ENCODE results near the gene AGFG2.
"Not testable (repeated sequence)": the region's sequence is repeated elsewhere in the genome, so short reads cannot be mapped to it uniquely, and the experiment has no call there.

Gene AGFG2

DNA sequence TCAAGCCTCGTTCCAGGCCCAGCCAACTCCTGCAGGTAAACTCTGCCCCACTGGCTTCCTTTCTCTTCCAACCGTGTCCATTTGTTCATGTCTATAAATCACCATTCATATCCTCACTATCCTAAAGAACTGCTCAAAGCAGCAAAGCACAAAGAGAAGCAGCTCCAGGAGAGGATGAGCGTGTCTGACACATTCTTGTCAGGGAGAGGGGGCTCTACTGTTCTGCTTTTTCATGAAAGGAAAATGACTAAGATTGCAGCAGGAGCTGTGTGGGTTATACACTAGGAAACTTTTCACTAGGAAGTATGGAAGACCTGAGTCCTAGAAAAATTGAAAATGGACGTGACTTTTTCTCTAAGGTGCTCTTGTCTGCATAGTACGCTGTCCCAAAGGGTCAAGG is 16.7 kb downstream of the AGFG2 start:
- DNase-seq, result no peak

DNA sequence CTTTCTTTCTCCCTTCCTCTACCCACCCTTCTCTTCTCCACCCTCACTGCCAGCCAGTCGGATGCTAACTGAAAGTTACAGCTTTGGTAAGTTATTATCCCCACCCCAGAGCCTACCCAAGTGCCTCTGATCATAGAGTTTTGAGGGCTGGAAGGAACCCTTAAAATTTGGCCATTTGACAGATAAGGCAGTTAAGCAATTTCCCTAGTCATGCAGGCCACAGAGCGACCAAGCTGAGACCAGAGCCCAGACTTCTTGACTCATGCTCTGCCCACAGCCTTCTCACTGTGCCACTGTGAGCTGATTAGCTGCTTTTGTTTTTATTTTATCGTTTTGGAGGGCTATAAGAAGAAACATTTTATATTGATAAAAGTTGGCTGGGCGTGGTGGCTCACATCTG is 17.5 kb downstream of the AGFG2 start:
- DNase-seq, result no peak

DNA sequence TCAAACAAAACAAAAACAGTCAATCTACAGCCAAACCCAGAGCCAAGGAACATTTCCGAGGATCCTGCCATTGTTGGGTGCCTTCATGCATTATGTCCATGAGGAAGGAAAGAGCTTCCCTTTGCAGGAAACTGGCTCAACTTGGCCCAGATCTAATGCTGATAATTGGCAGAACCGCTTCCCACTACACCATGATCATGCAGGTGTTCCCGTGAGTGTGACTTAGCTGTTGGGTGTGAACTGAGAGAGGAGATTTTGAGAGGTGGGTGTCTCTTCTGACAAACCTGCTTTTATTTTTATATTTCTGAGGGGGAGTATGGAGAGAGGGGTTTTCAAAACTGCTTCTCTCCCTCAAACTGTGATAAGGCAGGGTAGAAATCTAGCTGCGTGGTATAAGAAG is 20.1 kb downstream of the AGFG2 start:
- DNase-seq, result no peak

DNA sequence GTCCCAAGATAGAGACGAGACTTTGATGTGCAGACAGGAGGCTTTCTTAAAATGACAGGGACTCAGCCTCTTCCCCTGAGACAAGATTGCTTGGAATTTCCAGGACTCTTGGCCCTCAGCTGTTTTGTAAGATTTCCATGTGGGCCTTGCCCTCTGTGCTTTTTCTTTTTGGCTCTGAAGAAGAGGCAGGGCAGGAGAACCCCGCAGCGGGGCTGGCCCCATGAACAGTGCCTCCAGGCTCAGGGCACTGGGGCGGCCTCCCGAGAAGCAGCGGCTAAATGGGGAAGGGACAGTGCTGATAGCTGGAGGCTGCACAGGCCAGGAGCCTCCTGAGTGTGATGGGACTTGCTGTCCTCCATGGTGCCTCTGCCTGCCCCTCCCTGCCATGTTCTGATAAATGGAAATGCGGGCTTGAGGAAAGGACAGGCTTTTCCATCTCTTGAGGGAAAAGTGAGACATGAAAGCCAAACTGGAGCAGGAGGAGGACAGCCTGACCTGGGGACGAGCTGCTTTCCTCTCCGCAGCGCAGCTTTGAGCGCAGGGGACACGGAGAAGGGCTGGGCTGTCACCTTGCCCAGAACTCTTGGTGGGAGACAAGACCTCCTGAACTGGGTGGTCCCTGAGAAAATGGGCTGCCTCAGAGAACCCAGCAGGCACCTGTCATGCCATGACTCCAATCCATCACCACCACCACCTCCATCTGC is 22.6 kb downstream of the AGFG2 start:
- no peak for DNase-seq

DNA sequence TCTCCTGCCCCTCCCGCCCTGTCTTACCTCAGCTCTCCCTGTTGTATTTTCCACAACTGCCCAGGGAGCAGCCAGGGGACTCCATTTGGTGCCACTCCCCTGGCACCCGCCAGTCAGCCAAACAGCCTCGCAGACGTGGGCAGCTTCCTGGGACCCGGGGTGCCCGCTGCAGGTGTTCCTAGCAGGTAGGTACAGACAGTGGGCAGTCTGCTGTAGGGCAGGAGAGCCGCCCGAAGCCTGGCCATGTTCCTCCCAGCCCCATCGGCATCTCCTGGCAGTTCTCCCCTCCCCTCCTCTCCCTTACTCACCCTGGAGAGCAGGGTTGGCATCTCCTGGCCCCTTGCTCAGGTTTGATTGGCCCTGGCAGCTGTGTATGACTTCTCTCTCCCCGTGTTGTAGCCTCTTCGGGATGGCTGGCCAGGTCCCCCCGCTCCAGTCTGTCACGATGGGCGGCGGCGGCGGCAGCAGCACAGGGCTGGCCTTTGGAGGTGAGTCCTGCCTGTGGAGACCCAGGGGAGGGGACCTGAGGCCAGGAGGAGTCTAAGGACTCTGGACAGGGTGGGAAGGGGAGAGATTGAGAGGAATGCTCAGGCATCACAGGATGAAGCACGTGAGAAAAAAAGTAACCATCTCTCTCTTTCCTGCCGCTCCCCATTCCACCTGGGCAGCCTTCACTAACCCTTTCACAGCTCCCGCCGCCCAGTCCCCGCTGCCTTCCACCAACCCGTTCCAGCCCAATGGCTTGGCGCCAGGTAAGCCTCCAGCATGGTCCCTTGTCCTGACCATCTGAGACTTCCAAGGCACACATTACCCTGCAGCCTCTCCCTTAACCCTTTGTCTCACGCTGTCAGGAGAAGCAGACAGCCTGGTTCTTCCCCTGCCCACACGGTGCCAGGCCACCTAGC is 23.4 kb downstream of the AGFG2 start:
- no peak for DNase-seq

DNA sequence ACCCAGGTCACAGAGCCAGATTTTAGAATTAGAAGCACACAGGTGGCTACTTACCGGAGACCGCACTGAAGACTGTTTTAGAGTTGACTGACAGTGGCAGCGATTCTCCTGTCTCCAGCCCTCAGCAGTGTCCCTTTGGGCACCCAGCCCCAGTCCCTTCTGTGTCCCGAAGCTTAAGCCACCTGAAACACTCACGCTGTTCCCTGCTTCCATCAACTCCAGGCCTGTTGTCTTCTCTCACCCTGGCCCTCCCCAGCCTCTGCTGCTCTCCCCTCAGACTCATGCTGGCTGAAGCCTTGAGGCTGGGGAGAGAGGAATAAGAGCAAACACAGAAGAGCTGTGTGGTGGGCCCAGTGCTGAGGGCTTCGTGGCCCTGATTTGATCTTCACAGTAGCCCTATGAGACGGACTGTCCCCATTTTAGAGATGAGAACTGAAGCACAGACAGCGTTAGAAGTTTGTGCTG is 24.1 kb downstream of the AGFG2 start:
- no peak for DNase-seq

DNA sequence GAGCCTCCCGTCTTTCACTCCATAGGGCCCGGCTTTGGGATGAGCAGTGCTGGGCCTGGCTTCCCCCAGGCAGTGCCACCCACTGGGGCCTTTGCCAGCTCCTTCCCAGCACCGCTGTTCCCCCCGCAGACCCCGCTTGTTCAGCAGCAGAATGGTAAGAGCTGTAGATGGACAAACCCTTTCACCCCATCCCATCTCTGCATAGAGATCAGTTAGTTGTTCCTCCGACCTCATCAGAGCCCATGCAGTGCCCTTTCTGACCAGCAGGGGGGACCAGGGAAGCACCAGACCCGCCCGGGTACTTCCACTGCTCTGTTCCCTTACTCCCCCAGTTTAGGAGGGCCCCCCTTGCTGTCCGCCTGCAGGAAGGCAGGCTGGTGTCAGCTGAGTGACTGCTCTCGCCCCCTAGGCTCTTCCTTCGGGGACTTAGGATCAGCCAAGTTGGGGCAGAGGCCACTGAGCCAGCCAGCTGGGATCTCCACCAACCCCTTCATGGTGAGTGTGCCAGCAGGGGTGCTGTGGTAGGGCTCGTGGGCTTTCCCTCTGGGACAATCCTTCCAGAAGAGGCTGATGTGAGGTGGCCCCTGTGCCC is 24.9 kb downstream of the AGFG2 start:
- peak; percentile 89 to 91 for DNase-seq

DNA sequence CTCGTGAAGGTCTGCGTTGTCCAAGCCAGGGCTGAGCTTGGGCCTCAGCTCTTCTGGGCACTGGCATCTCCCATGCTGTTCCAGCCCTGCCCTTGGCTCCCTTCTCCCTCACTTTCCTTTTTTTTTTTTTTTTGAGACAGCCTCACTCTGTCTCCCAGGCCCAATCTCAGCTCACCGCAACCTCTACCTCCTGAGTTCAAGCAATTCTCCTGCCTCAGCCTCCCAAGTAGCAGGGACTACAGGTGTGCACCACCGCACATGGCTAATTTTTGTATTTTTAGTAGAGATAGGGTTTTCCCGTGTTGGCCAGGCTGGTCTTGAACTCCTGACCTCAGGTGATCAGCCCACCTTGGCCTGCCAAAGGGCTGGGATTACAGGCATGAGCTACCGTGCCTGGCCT is 25.4 kb downstream of the AGFG2 start:
- DNase-seq, result not testable (repeated sequence)

DNA sequence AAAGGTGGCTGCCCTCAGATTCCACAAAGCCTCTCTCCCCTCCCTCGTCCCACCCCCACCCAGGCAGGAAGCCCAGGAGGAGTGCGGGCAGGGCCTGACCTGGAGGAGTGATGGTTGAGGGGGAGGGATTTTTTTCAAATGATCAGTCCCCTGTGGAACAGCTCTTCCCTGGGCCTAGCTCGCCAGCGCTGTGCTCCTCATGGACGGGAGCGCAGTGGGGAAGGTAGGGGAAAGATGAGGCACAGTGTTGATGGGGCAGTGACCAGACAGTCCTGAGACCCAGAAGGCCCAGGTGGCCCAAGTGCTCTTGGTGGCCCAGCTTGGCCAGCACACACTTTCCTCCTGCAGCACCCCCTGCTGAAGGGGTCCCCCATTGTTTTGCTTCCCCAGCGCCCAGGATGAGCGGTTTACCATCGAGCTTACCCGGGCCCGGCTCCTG is 26.1 kb downstream of the AGFG2 start:
- no peak for DNase-seq

DNA sequence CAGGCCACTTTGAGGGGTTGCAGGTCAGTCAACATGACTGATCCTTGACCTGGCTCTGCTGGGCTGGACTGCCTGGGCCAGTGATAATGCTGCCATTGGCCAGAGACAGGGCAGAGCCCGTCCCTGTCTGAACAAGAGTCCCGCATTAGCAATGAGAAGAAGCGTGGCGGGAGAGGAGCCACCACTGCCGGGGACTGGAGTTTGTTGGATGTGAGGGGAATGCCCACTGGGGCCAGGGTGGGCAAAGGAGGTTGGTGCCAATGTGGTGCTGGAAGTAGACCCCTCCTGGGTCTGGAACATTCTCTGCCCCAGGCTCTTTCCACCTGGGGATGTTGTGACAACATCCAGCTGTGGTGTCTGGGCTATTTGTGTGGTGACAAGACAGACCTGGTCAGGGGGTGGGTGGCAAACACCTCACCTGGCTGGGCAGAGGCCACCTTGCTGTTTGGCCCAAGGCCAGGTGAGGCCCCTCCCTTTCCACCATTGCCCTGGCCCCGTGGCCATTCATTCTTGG is 27.1 kb downstream of the AGFG2 start:
- no peak for DNase-seq

DNA sequence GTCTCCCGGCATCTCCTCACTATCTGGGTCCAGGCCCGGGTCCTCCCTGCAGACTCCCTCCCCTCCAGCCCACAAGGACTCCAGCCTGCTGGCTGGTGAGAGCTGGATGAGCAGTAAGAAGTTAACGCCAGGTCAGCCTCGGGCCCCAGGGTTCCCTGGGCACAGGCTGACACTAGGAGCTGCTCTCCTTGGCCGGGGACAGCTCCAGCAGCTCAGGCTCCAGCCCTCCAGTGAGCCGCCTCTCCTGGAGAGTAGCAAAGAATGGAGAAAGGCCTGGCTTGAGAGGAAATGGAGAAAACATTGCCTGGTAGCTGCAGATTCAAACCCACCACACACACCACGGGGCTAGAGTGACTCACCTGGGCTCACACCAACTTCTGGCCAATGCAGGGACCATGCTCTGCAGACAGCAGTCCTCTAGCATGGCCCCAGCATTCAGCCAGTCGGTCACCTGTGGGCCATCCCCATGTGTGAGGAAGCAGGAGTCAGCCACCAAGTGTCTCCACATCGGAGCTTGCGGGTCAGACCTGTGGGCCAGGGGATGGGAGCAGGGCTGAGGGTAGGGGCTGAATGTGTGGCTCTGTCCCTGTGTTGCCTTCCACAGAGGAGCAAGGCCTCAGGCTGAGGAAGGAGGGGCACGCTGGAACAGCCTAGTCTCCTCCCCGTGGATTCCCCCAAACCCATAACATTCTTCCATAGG is 28.2 kb downstream of the AGFG2 start:
- no peak for DNase-seq

DNA sequence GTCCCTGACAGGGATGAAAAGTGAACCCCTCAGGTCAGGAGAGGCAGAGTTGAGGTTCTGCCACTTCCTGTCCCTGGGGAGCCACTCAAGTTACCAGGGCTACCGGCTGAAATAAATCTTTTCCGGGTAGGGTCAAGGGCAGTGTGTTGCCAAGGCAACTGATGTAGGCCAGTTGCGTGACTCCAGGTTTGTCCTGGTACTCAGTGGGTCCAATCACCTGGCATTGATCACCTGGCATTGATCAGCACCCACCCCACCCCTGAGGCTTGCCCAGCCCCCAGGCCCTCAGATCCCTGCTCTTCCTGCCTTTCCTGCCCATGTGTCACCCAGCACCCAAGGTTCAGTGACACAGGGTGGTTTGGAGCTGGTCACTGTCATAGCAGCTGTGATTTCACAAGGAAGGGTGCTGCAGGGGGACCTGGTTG is 28.8 kb downstream of the AGFG2 start:
- DNase-seq, result no peak

DNA sequence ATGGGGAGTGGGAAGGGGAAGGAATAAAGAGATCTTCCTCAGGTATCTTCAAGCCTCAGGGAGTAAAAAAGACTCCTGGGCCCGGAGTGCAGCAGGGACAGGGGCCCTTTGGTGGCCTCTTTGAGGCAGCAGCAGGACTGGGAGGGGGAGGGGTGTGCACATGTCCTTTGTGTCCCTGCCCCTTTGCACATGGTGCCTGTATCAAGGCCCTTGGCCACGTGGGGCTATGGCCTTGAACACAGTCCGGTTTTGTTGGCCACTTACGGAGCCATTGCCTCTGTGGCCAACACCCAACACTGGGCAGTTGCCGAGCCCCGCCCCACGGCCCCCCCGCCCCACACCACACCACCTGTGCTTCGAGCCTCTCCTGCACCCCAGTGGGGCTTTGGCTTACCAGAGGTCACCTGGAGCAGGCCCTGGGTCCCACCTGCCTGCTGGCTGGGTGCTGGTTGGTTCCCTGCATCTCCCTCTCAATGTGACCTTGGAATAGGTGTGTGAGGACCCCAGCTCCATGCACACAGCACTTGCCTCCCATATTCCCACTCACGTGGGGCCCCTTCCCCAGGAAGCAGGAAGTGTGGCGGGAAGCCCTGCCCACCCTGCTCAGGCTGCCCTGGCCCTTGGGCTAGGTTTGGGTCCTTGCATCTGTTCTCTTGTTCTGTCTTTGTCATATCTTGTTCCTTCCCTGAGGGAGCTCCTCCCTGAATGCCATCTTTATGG is 29.3 kb downstream of the AGFG2 start:
- DNase-seq, result no peak

DNA sequence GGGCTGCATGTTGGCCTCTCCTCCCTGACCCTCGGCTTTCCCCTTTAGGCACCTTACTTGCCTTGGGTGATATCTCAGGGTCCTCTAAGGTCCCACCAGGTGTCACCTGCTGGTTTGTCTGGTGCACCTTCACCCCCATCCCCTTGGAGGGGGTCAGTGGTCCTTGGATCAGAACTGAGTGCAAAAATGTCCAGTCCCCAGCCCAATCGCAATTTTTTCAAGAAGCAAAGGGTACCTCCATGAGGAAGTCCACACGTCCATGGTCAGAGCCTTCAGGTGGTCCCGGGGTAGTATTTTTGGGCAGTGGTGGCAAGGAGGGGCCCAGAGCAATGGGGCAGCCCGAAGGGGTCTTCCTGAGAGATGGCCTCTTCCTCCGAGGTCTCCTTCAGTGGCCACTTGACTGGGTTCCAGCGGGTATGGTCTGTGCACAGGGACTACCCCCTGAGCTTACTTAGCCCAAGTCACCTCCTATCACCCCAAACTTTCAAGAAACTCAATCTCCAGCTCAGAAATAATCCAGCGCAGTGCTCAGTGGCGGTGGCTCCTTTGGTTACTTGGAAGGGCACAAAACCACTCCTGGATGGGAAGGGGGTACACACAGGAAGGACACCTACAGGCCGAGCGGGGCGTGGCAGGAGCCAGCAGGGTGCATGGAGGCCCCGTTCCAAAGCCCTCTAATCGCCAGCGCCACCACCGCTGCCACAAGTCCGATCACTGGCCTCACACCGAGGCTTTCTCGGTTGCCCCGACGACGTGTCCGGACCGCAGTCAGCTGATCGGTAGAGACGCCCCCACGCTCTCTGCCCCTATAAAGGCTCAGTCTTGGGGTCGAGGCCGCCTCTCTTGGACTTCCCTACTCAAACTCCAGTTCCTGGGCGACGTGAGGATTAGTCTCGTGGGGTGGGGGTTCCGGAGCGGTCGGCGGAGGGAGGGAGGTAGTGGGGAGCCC is 30.2 kb downstream of the AGFG2 start:
- DNase-seq, result peak; percentile 55 to 68

DNA sequence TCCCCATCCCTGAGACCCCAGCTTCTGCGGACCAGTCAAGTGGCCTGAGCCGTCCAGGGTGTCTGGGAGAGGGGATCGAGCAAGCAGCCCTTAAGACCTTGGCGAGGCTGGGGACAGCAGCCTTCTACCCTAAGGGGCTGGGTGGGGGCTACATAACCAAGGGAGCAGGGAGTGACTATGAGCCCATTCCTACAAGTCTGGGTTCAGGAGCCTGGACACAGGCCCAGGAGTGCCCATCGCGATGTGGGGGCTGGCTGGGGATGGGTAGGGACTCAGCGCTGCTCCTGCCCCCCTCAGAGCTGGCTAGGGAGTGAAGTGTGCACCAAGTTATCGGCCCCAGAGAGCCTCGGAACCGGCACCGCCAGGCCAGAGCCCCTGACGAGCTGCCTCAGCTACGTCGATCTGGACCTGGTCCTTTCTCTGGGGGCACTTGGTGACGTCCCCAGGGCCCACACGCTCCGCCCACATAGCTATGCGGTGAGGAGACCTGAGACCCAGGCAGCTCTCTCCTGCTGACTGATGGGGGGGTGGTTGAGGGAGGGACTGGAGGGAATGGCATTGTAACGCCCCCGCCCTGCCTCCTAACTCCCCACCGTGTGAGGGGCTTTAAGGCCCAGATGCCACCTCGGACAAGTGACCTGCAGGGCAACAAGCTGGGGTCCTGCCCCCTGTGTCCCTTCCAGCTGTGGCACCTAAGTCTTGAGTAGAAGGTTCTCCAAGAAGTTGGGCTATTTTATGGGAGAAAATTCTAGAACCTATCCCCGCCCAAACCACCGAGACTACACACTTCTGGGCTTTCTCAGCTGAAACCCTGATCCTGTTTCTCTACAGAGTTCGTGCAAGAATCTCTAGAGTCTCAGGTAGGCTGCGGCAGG is 32.2 kb downstream of the AGFG2 start:
- DNase-seq, result no peak

DNA sequence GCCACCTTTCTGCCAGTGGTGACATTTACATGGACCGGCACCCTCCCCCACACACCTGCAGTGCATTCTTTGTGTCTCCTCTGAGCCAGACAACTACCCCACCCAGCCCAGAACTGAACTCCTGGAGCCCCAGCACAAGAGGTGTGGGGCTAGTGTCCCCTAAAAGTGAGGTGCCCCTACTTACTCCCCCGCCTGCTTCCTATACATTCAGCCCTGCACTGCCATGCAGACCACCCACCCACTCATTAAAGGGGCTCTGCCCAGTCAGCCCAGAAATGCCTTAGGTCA is 32.8 kb downstream of the AGFG2 start:
- DNase-seq, result no peak

DNA sequence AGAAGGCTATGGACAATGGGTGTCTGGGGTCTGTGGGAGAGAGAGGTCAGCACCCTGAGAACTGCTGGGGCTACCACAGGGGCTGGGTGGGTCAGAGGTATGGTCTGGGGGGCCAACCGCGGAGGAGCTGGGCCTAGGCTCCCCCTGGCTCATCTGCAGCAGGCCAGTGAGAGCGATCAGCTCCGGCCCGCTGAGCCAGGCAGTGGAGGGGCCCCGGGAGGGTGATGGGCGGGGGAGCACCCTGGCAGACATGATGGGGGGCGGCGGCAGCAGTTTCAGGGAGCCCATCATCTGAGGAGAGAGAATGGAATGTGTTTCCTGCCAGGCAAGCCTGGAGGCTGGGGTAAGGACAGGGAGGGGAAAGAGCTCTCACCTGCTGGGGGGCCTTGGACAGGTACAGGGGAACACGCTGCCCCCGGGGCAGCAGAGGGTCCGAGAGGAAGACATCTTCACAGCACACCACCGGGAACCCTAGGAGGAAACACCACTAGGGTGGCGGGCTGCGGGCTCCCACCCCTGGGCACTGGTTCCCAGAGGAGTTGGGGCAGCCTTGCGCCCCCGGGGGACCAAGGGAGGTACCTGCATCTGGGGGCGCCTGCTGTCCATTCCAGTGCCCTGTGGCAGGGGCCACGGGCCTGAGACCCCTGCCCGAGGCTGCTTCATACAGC is 33.4 kb downstream of the AGFG2 start:
- no peak for DNase-seq

DNA sequence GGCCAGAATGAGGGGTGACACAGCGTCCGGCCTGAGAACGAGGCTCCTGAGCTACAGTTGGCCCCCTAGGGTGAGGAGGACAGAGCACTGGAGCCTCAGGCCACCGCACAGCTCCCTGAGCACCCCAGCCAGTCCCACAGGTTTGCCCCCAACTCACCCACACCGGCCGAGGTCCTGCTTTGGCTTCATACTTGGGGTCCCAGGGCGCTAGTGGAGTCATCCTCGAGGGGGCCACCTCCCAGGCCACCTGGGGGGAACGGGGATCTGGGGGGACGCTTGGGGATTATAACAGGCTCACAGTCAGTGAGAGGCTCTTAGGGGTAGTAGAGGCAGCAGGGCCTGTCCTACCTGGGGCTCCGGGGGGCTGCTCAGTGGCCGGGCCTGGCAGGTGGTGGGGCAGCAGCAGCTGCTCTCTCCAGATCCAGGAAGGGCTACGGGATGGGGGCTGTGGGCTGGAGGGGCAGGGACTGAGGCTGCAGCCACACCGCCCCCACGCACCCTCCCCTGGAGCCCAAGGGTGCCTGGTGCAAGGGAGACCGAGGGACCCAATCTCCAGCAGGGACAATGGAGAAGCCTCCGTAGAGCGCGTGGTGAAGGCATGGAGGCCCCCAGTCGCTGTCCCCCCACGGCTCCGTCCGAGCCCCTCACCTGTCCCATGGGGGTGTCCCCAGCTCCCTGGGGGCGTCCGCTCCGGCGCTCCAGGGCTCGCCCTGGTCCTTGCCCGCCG is 34.1 kb downstream of the AGFG2 start:
- DNase-seq, result no peak

Data from stimulated activated CD4-positive, alpha-beta T cell treated with anti-CD3 and anti-CD28 coated beads, Interleukin-2, amount 100 ng/mL, for 24 hours (primary cell).